NCI-H460 (cell line): ENCODE data around the gene NR2C2. TPM values are rescaled to one million over a fixed set of nuclear protein-coding genes. Genes with fewer than 3 reads are reported as not detected.

Experiments
- DNase-seq: peaks from one replicate; pipeline ENCODE4 v3.0.0-alpha.2; 2016; ENCODE audit warnings: low read depth; ENCODE audit errors: extremely low read depth
- total RNA-seq: library from RNA; depleted of rRNA; stranded (reverse); fragments of >200 nt; shearing (Covaris generic); gene quantifications from 2 replicates; pipeline ENCODE4 v1.2.3, GENCODE V29; 2014; rRNA removed

Gene NR2C2
- total RNA-seq, 1 experiment from 2014 or later = 19.2 TPM

GRCh38 chr3:15094187-15094875 lies 146.9 kb downstream of the NR2C2 start:
- no peak for DNase-seq

GRCh38 chr3:15096046-15096445 lies 148.7 kb downstream of the NR2C2 start:
- DNase-seq = no peak

- DNase-seq = no peak
Observed at GRCh38 chr3:15097891-15098290, 150.5 kb downstream of the NR2C2 start.

Other genes starting within 250 kb of the NR2C2 start
- gene FGD5, start 128.6 kb upstream of the NR2C2 start, total RNA-seq = 0.17 TPM in 1 of 2 replicates, not detected in the other
- 22.7 and 31.2 TPM in 2 replicates for gene MRPS25, start 117.7 kb downstream of the NR2C2 start, total RNA-seq
- gene RBSN, start 151.6 kb downstream of the NR2C2 start, total RNA-seq = 15.2 and 20.7 TPM in 2 replicates